ENCODE measurements around the gene ASB4.

Gene ASB4

DNA sequence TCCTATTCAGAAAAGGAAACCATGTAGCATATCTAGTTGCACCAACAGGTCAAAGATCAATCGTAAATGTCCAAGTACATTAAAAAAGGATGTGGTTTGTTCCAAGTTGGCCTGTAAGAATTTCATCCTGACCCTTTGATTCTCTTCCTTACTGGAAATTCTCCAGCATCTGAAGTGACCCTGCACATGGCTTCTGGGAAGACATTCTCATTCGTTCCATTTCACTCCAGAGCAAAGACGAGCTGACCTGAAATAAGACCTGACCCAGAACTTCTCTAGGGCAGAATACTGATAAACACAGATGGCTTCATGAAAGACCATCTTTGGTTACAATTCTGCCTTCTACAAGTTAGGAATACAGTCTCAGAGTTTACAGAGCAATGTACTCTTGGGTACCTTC is 39.8 kb downstream of the ASB4 start:
- H4K20me1 ChIP-seq: no peaks in the 10 kb centered on the region
- H3K4me1 ChIP-seq: no peaks in the 10 kb centered on the region
- no peak overlapping the region for H3K4me2 ChIP-seq
- no peak overlapping the region for H3K27ac ChIP-seq
- H3K9ac ChIP-seq: no peak overlapping the region
- no peaks in the 10 kb centered on the region for H3K36me3 ChIP-seq
- no peaks in the 10 kb centered on the region for H3K27me3 ChIP-seq
- no peak for TF ChIP-seq Cebpa-rat (IDR thresholded peaks at IDR 0.05)
- no peak overlapping the region for H3K4me3 ChIP-seq
- no peaks in the 10 kb centered on the region for H3K9me3 ChIP-seq

- Histone ChIP-seq H3K4me3 (no peak overlapping the region), H3K4me1 (no peaks in the 10 kb centered on the region), H3K9me3 (no peaks in the 10 kb centered on the region), H3K27me3 (no peaks in the 10 kb centered on the region), H4K20me1 (no peaks in the 10 kb centered on the region), H3K9ac (no peak overlapping the region), H3K4me2 (no peak overlapping the region), H3K36me3 (no peaks in the 10 kb centered on the region), H3K27ac (no peak overlapping the region)
- no peak for TF ChIP-seq Cebpa-rat (IDR thresholded peaks at IDR 0.05)
Measured at GRCh38 chr7:95526128-95526738, 40.5 kb downstream of the ASB4 start.

DNA sequence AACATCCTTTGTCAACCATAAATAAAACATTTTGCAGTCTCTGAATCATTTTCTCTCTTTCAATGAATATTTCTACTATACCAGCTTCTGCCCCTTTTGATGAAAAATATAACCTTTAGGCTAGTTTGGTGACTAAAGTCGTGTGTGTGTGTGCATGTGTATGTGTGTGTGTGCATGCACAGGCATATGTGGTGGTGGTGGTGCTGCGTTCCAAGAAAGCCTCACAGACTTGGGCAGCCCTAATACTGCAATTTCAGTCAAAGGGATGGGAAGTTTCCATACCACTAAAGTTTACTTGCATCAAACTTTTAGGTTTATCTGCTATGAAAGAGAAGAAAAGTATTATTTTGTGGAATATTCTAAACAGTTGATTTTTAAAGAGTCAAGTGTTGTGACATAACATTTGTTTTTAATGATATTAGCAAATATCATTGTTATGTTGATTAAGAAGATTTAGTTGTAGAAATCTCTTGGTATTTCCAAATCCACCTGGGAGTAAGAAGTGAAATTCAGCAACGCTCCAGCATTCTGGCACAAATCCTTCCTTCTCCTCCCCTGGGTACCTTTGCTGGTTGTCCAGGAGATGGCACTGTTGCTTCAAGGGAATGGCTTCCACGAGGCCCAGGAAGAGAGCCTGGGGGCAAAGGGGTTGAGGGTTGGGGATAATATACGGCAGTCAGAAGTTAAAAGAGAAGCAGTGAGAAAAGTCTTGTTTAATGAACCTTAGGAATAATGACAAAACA is 41.5 kb downstream of the ASB4 start:
- no peaks in the 10 kb centered on the region for H3K4me1 ChIP-seq
- no peak for TF ChIP-seq Cebpa-rat (IDR thresholded peaks at IDR 0.05)
- no peak overlapping the region for H3K4me3 ChIP-seq
- no peaks in the 10 kb centered on the region for H4K20me1 ChIP-seq
- H3K4me2 ChIP-seq: no peak overlapping the region
- no peaks in the 10 kb centered on the region for H3K9me3 ChIP-seq
- no peak overlapping the region for H3K27ac ChIP-seq
- no peaks in the 10 kb centered on the region for H3K36me3 ChIP-seq
- H3K27me3 ChIP-seq: no peaks in the 10 kb centered on the region
- H3K9ac ChIP-seq: no peak overlapping the region

DNA sequence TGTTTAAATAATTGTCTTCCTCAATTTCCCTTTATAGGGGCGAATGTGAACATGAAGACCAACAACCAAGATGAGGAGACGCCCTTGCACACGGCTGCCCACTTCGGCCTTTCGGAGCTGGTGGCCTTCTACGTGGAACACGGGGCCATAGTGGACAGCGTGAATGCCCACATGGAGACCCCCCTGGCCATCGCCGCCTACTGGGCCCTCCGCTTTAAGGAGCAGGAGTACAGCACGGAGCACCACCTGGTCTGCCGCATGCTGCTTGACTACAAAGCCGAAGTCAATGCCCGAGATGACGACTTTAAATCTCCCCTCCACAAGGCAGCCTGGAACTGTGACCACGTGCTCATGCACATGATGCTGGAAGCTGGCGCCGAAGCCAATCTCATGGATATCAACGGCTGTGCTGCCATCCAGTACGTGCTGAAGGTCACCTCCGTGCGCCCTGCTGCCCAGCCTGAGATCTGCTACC is 42.1 kb downstream of the ASB4 start:
- no peaks in the 10 kb centered on the region for H3K36me3 ChIP-seq
- H3K4me1 ChIP-seq: no peaks in the 10 kb centered on the region
- no peaks in the 10 kb centered on the region for H4K20me1 ChIP-seq
- H3K9me3 ChIP-seq: no peaks in the 10 kb centered on the region
- TF ChIP-seq Cebpa-rat (IDR thresholded peaks at IDR 0.05): no peak
- H3K4me3 ChIP-seq: no peak overlapping the region
- no peaks in the 10 kb centered on the region for H3K27me3 ChIP-seq
- H3K4me2 ChIP-seq: no peak overlapping the region
- H3K27ac ChIP-seq: no peak overlapping the region
- no peak overlapping the region for H3K9ac ChIP-seq

GRCh38 chr7:95529701-95530100 is 44.0 kb downstream of the ASB4 start:
- no peak overlapping the region for H3K4me2 ChIP-seq
- no peaks in the 10 kb centered on the region for H3K36me3 ChIP-seq
- no peaks in the 10 kb centered on the region for H4K20me1 ChIP-seq
- TF ChIP-seq Cebpa-rat (IDR thresholded peaks at IDR 0.05): no peak
- no peaks in the 10 kb centered on the region for H3K9me3 ChIP-seq
- H3K4me3 ChIP-seq: no peak overlapping the region
- no peaks in the 10 kb centered on the region for H3K4me1 ChIP-seq
- H3K9ac ChIP-seq: no peak overlapping the region
- H3K27me3 ChIP-seq: no peaks in the 10 kb centered on the region
- no peak overlapping the region for H3K27ac ChIP-seq

DNA sequence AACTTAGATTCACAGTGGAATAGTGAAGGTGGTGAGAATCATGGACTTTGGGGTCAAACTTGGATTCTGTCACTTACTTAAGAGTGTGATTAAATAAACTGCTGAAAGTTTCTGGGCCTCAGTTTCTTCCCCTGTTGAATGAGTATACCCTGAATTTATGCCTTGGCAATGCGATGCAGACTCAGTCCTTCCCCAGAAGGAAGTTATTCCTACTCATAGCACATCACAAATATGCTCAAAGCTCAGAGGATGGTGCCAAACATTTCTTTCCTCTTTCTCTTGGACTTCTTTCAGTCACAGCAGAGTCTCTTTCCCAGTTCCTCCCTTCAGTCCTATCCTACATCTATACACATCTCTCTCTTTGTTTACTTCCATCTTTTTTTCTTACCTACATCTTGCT is 45.1 kb downstream of the ASB4 start:
- Histone ChIP-seq H3K9ac (no peak overlapping the region), H4K20me1 (no peaks in the 10 kb centered on the region), H3K27ac (no peak overlapping the region), H3K36me3 (no peaks in the 10 kb centered on the region), H3K9me3 (no peaks in the 10 kb centered on the region), H3K4me1 (no peaks in the 10 kb centered on the region), H3K4me3 (no peak overlapping the region), H3K27me3 (no peaks in the 10 kb centered on the region), H3K4me2 (no peak overlapping the region)
- no peak for TF ChIP-seq Cebpa-rat (IDR thresholded peaks at IDR 0.05)

DNA sequence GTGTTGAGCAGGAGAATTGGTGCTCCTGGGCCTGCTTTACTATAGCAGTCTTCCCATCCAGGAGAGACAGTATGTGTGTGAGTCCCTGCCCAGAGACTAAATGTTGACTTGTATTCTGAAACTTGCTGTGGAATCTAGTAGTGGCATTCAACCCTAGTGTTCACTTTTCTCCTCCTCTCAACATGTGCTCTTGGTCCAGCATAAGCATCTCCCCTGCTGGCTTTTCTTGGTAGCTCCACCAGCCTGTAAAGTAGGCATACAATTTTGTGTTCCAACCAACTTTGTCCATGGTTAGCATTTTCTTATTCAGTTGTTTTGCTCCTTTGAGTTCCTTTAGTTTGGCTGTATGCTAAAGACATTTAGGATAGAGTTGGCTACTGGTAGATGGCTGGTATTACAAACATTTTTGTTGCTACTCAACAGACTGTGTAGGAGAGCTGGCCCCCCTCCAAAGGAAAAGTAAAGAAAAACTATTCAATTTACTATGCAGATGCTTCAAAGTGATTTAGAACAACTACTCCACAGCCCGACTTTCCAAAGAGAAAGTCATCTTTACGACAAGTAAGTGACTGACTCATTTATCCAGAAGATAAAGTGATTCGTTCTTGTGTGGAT is 46.0 kb downstream of the ASB4 start:
- H3K4me3 ChIP-seq: no peak overlapping the region
- H4K20me1 ChIP-seq: no peaks in the 10 kb centered on the region
- H3K9me3 ChIP-seq: no peaks in the 10 kb centered on the region
- H3K36me3 ChIP-seq: no peaks in the 10 kb centered on the region
- H3K27ac ChIP-seq: no peak overlapping the region
- no peak overlapping the region for H3K4me2 ChIP-seq
- H3K4me1 ChIP-seq: no peaks in the 10 kb centered on the region
- no peak for TF ChIP-seq Cebpa-rat (IDR thresholded peaks at IDR 0.05)
- H3K27me3 ChIP-seq: no peaks in the 10 kb centered on the region
- no peak overlapping the region for H3K9ac ChIP-seq

GRCh38 chr7:95534796-95535195 is 49.1 kb downstream of the ASB4 start:
- Histone ChIP-seq H3K27me3 (no peaks in the 10 kb centered on the region), H3K9me3 (no peaks in the 10 kb centered on the region), H4K20me1 (no peaks in the 10 kb centered on the region), H3K4me3 (no peak overlapping the region), H3K4me1 (no peaks in the 10 kb centered on the region), H3K36me3 (no peaks in the 10 kb centered on the region), H3K9ac (no peak overlapping the region), H3K4me2 (no peak overlapping the region), H3K27ac (no peak overlapping the region)
- TF ChIP-seq Cebpa-rat (IDR thresholded peaks at IDR 0.05): no peak

DNA sequence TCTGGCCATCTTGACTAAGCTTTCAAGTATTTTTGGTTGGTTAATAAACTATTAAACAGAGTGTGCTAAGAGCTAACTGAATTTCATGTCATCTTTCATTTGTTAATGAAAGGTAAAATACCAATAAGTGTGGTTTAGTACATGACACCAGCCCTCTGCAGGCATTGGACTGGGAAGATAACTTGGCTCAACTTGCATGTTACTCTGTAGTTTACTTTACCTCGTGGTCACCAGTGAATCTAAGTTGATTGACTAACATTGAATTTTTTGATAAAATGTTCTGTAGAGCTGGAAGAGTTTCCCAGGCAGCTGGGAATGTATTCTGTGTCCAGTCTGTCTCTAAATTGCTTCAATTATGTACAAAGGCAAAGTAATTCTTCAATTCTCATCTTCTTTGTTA is 49.9 kb downstream of the ASB4 start:
- Histone ChIP-seq H3K36me3 (no peaks in the 10 kb centered on the region), H3K9ac (no peak overlapping the region), H3K9me3 (no peaks in the 10 kb centered on the region), H3K4me2 (no peak overlapping the region), H3K4me3 (no peak overlapping the region), H3K4me1 (no peaks in the 10 kb centered on the region), H3K27me3 (no peaks in the 10 kb centered on the region), H4K20me1 (no peaks in the 10 kb centered on the region), H3K27ac (no peak overlapping the region)
- TF ChIP-seq Cebpa-rat (IDR thresholded peaks at IDR 0.05): no peak

DNA sequence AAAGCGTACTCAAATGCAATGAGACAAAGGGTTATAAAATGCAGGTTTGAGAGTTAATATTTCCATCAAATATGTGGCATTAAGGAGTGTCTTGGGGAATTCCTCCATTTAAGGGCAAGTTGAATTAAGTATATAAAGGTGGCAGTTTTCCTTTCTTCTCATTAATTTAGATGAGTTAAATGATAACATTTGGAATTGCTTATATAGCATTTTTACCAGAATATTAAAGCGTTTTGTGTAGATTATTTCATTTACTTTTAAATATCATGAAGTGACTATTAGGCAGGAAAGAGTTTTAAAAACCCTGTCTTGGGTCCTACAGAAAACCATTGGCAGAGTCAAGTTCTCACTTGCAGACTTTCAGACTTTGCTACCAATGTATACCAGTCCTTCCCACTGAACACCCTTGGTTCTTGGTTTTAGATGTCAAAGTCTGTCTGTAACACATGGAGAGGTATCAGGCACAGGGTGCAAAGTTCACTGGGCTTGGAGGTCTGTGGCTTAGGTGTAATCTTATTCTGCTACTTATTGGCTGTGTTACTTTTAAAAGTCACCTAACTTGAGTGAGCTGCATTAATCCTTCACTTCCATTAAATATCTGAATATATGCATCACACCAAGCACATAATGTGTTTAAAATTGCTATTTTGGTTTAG is 51.0 kb downstream of the ASB4 start:
- H3K27me3 ChIP-seq: no peaks in the 10 kb centered on the region
- no peak overlapping the region for H3K27ac ChIP-seq
- H3K9ac ChIP-seq: no peak overlapping the region
- H3K4me1 ChIP-seq: no peaks in the 10 kb centered on the region
- no peak overlapping the region for H3K4me3 ChIP-seq
- H3K9me3 ChIP-seq: no peaks in the 10 kb centered on the region
- TF ChIP-seq Cebpa-rat (IDR thresholded peaks at IDR 0.05): no peak
- no peaks in the 10 kb centered on the region for H3K36me3 ChIP-seq
- H4K20me1 ChIP-seq: no peaks in the 10 kb centered on the region
- no peak overlapping the region for H3K4me2 ChIP-seq
